LNCaP clone FGC (cell line): ENCODE measurements around the gene FBXL16.
A peak's percentile ranks its signal among the peaks of the same experiment; 100 is the strongest.

ENCODE experiments used
- DNase-seq: peaks from one replicate; pipeline ENCODE4 v3.0.0-alpha.2; 2011; ENCODE audit warnings: low read depth
- H3K4me3 ChIP-seq: 2 replicates; pipeline ENCODE4 v1.5.1; 2011; ENCODE audit warnings: mild to moderate bottlenecking, low read depth, low read length, control low read depth
- TF ChIP-seq, protein P1 (sequence below): IDR thresholded peaks from 2 replicates; pipeline ENCODE4 v1.5.1; 2012; ENCODE audit warnings: mild to moderate bottlenecking; ENCODE audit not compliant: control insufficient read depth, insufficient read depth; ENCODE audit errors: extremely low read depth

FBXL16 gene

DNA sequence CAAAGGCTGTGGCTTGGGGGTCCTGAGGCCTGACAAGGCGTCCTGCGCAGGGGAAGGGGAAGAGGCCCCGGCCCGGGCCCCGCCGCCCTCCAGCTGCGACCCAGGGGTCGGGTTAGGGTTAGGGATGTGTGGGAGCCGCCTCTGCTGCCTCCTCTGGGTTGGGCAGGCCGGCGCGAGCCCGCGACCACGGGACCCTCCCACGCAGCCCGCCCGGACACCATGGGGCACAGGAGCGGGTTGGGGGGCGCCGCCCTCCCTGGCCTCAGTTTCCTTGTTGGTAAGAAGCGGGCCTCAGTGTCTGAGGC lies 34.8 kb upstream of the FBXL16 start:
- TF ChIP-seq, protein P1, sequence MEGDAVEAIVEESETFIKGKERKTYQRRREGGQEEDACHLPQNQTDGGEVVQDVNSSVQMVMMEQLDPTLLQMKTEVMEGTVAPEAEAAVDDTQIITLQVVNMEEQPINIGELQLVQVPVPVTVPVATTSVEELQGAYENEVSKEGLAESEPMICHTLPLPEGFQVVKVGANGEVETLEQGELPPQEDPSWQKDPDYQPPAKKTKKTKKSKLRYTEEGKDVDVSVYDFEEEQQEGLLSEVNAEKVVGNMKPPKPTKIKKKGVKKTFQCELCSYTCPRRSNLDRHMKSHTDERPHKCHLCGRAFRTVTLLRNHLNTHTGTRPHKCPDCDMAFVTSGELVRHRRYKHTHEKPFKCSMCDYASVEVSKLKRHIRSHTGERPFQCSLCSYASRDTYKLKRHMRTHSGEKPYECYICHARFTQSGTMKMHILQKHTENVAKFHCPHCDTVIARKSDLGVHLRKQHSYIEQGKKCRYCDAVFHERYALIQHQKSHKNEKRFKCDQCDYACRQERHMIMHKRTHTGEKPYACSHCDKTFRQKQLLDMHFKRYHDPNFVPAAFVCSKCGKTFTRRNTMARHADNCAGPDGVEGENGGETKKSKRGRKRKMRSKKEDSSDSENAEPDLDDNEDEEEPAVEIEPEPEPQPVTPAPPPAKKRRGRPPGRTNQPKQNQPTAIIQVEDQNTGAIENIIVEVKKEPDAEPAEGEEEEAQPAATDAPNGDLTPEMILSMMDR = no peak
- H3K4me3 ChIP-seq = peak overlapping the region; percentile 95
- no peak for DNase-seq

DNA sequence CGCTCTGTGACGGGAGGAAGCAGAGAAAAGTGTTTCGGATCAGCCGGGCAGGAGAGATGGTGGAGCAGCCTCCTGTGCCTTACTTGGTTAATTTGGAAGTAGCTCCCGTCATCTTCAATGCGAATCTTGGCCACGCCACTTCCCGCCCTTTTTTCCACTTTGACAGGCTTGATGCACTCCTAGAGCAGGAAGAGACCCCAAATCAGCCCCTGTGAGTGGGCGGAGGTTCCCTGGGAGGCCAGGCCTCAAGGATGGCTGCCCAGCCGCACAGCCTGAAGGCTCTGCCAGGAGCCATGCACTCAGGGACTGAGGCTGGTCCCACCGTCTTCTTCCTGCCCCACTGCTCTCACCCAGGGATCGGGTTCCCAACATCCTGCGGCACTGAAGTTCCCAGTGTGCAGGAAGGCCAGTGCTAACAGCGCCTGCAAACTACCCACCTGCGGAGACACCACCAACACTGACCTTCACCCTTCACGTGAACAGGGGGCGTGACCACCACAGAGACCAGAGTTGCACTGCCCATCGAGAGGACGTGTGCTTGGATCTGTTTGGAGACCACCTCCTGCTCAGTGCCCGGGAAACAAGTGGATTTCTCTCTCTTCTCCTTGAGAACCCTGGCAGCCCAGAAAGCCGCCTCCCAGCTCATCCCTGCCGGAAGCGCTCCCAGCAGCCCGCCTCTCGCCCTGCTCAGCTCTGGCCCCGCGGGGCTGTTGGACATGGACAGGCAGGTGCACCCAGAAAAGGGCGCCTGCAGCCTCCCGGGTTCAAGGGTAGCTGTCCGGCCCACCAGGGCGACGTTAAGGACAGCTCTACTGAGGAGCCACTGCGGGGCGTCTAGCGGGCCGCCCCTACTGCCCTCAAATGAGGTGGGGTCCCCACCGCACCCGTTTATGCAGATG lies 34.2 kb upstream of the FBXL16 start:
- peak overlapping the region; percentile 95 for H3K4me3 ChIP-seq
- DNase-seq = no peak
- TF ChIP-seq, protein P1 = no peak

DNA sequence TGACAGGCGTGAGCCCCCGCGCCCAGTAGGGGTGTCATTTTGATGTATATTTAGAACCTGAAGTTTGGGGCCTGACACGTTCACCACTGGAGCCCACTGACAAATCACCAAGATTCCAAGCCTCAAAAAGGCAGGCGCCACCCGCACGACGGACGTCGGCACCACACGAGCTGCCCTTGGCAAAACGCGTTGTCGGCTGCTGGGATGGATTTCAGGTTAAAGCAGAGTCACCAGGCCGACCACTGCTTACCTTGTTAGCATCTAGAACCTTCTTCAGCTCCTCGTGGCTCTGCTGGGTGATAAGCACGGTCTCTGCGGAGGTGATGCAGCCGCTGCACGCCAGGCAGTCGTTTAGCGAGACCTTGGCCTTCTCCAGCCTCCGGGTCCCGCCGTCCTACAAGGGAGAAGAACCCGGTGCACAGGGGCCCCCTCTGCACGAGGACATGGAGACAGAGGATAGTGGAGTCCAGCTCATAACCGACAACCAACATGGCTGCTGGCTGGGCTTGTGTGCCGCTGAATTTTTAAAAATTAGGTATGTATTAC lies 31.4 kb upstream of the FBXL16 start:
- no peak overlapping the region for H3K4me3 ChIP-seq
- no peak for DNase-seq
- TF ChIP-seq, protein P1 = no peak

DNA sequence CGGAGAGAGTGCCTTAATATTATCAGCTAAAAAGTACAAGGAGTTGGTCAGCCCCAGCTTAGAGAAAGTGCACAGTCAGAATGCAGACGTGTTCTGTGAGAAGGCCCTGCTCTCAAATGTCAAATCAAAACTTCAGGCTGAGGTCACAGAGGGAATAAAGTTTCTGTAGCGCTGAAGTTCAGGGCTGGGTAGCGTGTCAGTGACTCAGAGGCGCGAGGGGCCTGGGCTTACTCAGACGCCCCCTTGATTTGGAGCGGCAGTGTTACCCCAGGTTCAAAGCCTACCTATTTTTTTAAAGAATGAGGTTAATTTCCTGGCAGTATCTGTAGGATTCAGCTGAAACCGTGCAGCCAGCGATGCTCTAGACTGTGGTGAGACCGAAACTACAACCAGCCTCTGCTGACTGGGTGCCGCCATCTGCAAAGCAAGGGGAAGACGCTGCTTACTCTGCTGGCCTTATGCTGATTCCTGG lies 30.4 kb upstream of the FBXL16 start:
- TF ChIP-seq, protein P1 = no peak
- no peak overlapping the region for H3K4me3 ChIP-seq

DNA sequence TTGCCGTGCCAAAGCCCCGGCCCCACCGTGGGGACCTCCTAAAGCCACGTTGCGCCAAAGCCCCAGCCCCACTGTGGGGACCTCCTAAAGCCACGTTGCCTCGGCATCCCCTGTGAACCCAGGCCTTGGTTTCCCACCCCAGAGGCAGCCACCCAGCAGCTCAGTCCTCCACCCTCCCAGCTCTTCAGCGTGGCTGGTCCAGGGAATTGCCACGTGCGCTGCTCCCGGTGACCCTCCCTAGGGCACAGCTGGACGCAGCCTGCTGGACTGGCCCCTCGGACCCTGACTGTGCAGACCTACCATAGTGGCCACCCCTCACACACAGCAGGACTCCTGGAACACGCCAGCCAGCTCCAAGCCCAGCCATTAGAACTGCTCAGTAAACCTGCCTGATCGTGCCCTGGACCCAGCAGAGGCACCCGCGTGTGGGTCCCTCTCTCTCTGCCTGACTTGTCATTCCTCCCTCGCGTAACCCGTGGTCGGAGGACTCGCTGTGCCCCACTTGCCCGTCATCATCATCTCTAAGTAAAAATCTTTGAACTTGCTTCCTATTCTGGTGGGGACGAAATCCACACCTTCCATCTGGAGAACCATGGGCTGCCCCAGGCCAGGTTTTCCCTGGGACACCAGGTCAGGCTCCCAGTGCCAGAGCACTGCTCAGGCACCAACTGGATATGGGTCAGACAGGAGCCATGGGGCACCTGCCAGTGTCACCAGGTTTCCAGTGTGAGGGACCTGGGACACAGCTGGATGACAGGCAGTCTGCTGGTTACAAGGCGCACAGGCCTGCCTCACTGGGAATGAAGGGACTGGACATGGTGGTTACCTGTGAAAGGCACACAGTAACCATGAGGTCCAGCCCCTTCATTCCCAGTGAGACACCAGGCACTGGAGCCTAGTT lies 29.6 kb upstream of the FBXL16 start:
- TF ChIP-seq, protein P1 = no peak
- H3K4me3 ChIP-seq = no peak overlapping the region

More for the DNA sequence above, 30.4 kb upstream of the FBXL16 start:
- DNase-seq = no peak

DNA sequence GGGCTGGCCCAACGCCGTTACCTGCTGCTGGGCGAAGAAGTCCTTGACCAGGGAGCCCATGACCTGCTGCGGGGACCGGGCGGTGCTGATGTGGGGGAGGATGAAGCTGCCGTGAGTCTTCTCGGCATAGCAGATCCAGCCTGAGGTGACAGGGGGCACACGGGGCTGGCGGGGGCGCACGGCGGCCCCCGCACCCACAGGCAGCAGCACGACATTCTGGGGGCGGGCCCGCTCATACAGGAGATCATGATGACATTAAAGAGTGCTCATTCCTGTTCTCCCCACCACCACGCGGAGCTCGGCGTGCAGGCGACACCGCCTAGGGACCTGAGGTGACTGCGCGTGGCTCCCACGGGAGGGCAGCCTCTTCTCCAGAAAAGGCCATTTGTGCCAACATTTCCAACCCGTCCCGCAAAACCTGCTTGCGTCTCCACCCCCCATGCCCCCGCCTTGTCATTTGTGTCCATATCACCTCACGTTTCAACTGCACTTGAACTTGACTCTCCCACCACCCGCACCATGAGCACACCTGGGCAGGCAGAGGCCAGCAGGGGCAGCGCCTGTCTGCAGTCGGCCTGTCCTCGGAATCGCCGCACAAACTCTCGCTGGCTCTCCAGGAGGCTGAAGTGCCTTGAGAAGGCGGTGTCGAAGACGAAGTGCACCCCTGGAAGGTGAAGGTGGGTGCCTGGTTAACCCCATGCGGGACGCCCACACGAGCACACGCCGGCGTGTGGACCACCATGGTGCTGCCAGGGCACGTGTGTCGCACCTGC lies 28.8 kb upstream of the FBXL16 start:
- H3K4me3 ChIP-seq = no peak overlapping the region
- TF ChIP-seq, protein P1 = no peak
- no peak for DNase-seq

More for the DNA sequence above, 29.6 kb upstream of the FBXL16 start:
- no peak for DNase-seq
